H1 (cell line): ENCODE data around the gene EED. TPM values are rescaled to one million over a fixed set of nuclear protein-coding genes. Genes with fewer than 3 reads are reported as not detected.

Experiments
- SIN3A ChIP-seq, 2 experiments: IDR thresholded peaks in 1 of 2; conservative IDR thresholded peaks in 1 of 2; 2 replicates each; pipeline ENCODE4 v1.6.1; 2011 to 2012; ENCODE audit warnings: low read length in 2 of 2, improper control_type of control experiment in 1 of 2, low read depth in 1 of 2, mild to moderate bottlenecking in 1 of 2
- polyA plus RNA-seq, 7 experiments: library from polyadenylated mRNA; depleted of rRNA in 3 of 7; stranded (reverse) in 5 of 7; unstranded in 2 of 7; fragments of >200 nt in 5 of 7; fragments of 200-250 nt in 2 of 7; gene quantifications; 1 replicate in 5 of 7; 2 replicates in 1 of 7; 4 replicates in 1 of 7; pipeline versions ENCODE4 v1.2.1 to v1.2.3, GENCODE V29; 2011 to 2013; ENCODE audit warnings: missing spikeins in 2 of 7, mixed read lengths in 2 of 7
- total RNA-seq: library from RNA; stranded (reverse); fragmentation: NEBNext Ultra II Directional; extraction: Animal tissue kit (Norgen Biotek cat#: 25700); gene quantifications from 2 replicates; pipeline ENCODE4 v1.2.1, GENCODE V29; 2021

Gene EED
- total and polyA plus RNA-seq, 2 of the 8 experiments (the other 6 are each of a cell fraction or from before 2014, with no cell fraction given), result 12.6 to 26.9 TPM

DNA sequence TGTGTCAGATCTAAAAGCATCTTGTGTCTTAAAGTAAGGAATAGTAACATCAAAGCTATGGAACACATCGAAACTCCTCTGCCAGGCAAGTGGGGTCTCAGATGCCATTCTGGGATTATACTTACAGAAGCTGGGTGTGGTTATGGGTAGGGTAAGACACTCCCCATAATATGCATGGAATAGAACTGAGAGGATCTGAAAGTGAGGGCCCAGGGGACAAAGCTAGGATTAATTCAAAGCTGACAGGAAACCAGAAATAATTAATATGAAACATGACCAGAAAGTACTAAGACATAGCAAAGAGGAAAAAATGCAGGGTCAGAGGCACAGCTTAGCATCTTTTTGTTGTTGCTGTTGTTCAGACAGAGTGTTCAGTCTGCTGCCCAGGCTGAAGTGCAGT, 40.2 kb upstream of the EED start (continued):
- TF ChIP-seq SIN3A (conservative IDR thresholded peaks at IDR 0.05 in 1 of 2, IDR thresholded peaks at IDR 0.05 in 1 of 2; ENCODE audit: low read depth in 1 of 2, low read length in 2 of 2), result no peak
